GM12874 (cell line): ENCODE data around the gene STXBP6.

Source experiments
- TF ChIP-seq, protein P1 (sequence below): IDR thresholded peaks from 2 replicates; pipeline ENCODE4 v1.5.1; 2011; ENCODE audit warnings: low read depth, mild to moderate bottlenecking, control low read depth, low read length, moderate library complexity; ENCODE audit not compliant: insufficient read depth

Gene STXBP6

DNA sequence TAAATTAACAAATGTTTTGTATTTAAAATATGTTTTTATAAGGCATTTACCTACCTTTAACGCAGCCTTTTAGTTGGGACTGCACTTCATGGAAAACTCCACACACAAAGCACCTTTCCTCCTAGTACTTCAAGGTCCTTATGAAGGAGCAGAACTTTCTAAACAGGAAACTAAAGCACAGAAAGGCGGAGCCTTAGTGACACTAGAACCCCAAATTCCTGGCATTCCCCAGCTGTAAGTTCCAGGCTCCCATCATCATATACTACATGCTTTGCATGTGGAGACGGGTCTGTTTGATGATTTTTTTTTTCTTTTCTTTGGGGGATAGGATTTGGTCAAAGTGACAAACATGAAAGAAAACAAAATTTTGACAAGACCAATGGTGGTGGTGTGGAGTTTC, 39.5 kb downstream of the STXBP6 start:
- TF ChIP-seq, protein P1, sequence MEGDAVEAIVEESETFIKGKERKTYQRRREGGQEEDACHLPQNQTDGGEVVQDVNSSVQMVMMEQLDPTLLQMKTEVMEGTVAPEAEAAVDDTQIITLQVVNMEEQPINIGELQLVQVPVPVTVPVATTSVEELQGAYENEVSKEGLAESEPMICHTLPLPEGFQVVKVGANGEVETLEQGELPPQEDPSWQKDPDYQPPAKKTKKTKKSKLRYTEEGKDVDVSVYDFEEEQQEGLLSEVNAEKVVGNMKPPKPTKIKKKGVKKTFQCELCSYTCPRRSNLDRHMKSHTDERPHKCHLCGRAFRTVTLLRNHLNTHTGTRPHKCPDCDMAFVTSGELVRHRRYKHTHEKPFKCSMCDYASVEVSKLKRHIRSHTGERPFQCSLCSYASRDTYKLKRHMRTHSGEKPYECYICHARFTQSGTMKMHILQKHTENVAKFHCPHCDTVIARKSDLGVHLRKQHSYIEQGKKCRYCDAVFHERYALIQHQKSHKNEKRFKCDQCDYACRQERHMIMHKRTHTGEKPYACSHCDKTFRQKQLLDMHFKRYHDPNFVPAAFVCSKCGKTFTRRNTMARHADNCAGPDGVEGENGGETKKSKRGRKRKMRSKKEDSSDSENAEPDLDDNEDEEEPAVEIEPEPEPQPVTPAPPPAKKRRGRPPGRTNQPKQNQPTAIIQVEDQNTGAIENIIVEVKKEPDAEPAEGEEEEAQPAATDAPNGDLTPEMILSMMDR: no peak

DNA sequence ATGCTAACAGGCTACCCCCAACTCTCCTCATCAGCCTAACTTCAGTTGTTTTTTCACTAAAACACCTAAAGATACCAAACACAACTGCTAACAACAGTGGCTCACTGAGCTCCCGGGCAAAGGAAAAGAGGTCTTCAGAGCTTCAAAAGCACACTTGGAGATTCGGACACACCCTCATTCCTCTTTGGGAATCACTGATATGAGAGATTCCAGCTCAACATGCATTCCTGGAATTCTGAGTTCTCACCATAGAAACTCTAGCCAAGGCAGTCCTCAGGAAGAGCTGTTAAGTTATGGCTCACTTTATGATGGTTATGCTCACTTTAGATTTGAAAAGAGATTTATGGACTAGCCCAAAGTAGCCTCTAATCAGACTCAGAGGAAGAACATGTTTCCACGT, 40.1 kb downstream of the STXBP6 start:
- TF ChIP-seq, protein P1: no peak

DNA sequence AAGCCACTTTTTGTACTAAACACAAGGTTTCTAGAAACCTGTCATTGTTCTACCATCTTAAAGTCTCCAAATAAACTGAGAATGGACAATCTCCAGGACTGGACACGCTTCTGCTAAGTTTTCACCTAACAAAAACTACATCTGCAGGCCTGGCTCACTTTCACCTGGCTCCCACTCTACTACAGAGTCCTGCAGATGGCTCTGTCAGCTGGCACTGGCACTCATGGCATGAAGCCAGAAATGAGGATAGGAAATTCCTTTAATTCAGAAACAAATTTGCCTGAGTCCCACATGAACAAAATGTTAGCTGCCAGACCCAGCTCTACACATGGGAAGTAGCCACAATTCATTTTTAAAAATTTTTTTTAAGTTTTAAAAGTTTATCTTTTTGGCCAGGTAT, 42.1 kb downstream of the STXBP6 start:
- TF ChIP-seq, protein P1: no peak

DNA sequence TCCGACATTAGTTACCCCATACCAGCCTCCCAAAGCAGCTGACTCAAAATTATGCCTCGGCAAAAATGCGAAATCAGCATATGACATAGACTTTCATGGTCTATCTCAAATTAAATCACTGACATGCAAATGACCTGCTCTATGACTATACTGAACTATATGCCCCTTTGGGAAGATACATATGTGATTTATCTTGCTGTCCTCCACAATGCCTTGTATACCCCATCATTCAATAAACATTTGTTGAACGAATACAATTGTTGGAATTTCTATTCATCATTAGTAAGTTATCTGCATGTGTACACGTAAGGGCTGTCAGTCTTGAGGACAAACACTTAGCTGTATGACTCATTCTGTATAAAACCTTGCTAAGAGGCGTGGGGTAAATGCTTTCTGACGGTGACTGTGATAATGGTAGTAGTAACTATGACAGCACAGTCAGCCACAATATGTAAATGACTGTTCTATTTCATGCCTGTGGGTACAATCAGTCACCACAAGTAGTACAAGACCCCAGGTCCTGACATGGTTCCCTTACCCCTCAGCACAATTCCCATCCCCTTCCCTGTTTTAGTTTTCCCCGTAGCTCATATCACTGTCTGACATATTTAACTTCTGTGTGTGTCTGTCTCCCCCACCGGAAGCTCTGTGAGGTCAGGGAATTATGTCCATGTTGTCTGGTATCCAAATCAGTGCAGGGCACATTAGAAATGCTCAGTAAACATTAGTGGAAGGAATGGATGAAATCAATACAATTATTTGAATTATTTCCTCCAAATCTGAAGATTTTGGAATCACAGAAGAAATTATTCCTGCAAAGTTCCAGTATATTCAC, 42.8 kb downstream of the STXBP6 start:
- TF ChIP-seq, protein P1: no peak

DNA sequence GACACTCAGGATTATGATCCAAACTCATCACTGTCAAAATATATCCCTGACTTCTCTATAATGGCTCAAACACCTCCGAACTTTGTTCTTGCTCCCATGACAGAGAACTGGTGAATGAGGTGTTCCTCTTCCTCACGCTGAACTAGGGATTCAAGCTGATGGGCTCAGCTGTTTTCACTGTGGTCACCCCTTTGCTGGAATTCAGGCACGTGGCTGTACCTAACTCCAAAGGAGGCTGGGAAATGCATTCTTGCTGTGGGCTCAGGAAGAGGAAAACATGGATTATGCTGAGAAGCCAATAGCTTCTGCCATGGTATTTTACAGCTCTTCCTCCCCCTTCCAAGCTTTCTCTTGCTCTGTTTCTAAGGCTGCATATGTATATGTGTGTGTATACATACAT, 43.9 kb downstream of the STXBP6 start:
- TF ChIP-seq, protein P1: no peak

DNA sequence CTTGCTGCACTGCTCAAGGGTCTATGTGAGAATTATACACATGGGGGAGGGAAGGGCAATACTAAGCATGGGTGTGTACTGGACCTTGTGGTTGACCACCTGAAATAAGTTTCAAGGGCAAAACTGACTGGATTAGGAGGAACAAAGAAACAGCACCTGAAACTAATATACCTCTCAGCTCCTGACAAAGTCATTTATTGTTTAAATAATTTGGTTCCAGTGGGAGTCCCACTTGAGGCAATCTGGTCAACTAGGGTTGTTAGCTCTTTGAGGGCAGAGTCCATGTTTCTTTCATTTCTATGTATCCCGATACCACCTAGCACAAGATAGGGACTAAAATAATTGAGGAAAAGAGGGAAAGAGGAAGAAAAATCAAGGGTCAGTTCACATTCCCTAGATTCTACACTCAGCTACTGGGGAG, 45.5 kb downstream of the STXBP6 start:
- TF ChIP-seq, protein P1: no peak

DNA sequence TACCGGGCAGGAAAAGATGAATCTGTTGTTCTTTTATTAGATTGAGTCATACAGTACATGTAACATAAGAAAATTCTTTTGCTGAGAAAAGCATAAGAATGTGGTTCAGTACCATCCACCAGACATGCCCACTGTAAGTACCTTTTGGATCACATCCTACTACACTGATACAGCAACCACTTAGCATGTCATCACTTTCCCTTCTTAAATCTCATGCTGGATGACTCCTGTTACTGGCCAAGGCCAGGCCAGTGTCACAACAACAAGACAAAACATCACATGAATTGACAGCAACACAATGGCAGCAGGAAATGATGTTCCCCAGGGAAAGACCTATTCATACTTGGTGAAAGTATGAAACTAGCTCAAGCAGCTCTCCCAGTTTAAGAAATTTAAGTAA, 46.4 kb downstream of the STXBP6 start:
- TF ChIP-seq, protein P1: no peak

DNA sequence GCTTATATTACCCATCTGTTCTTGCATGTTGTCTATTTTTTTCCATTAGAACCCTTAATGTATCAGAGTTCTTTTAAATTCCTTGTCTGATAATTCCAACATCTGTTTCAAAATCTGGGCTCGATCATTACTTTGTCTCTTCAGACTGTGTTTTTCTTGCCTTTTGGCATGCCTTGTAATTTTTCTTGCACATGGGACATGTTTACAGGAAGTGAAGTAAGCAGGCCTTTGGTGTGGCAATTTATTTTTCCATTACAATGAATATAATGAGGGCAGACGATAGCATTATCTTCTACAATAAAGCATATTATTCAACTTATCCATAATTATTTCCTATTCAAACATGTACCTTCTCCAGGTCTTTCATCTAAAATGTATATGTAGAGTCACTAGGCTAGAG, 48.3 kb downstream of the STXBP6 start:
- TF ChIP-seq, protein P1: no peak
